Erythroblast (primary cell): ENCODE results near the gene MRPL37.

Source experiments
- GATA1 ChIP-seq: IDR thresholded peaks from 2 replicates; pipeline ENCODE4 v1.6.1; 2011; ENCODE audit warnings: low read depth, mild to moderate bottlenecking, control low read depth, low read length, moderate library complexity
- POLR2A ChIP-seq: IDR thresholded peaks from 2 replicates; pipeline ENCODE4 v1.6.1; 2011; ENCODE audit warnings: mild to moderate bottlenecking, low read length

- TF ChIP-seq POLR2A (no peak), GATA1 (no peak)
Observed at GRCh38 chr1:54199151-54199764, 709 bp upstream of the MRPL37 start.
